GM21423 (cell line): Measurements from ENCODE around the gene FOLR2.
"Not testable (repeated sequence)": the region's sequence is repeated elsewhere in the genome, so short reads cannot be mapped to it uniquely, and the experiment has no call there.

ENCODE experiments used
- ATAC-seq: cut with Tn5 transposase; IDR thresholded peaks from one replicate; pipeline ENCODE4 v1.9.1; 2021; ENCODE audit warnings: mild to moderate bottlenecking, moderate library complexity; ENCODE audit not compliant: unreplicated experiment

The FOLR2 gene

DNA sequence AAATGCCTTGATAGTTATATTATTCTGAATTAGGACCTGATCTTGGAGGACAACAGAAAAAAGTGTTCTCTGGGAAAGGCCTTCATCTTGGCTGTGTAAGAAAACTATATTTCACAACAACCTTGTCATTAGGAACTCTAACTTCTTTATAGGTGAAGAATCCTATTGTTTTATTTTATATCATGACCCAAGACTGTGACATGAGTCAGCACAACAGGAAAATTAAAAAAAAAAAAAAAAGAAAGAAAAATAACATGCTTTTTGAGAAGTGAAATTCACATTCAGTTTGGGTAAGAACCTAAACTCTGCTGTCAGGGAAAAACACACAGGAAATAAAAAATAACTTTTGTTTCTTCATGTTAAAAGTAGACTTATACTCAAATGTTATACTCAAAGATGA is 11.7 kb upstream of the FOLR2 start:
- no peak for ATAC-seq

DNA sequence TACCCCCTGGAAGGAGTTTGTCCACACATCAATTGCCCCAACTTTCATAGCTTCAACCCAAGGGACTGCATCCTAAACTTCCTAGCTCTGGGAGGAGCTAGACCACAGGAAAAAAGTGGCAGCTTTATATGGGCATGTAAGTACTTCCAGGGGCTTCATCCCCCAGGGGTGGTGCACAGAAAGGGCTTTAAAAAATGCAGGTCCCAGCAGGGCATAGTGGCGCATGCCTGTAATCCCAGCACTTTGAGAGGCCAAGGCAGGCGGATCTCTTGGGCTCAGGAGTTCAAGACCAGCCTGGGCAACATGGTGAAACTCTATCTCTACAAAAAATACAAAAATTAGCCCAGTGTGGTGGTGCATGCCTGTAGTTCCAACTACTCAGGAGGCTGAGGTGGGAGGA is 9.8 kb upstream of the FOLR2 start:
- ATAC-seq, result not testable (repeated sequence)

DNA sequence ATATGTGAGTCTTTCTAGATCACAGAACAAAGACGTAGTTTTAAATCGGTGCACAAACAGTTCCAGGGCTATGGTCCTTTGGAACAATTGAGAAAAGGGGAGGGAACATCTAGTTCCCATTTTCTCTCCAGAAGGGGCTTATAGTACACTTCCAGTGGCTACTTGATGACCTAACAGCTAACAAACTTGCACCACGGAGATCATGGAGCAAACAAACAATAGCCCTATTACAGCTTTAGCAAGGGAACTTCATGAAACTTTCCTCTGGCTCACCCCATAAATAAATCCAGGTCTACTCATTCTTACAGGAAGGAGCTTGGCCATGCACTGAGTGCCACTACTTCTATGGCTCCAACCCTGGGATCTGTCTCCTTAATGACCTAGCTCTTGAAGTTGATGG is 8.3 kb upstream of the FOLR2 start:
- ATAC-seq, result no peak

DNA sequence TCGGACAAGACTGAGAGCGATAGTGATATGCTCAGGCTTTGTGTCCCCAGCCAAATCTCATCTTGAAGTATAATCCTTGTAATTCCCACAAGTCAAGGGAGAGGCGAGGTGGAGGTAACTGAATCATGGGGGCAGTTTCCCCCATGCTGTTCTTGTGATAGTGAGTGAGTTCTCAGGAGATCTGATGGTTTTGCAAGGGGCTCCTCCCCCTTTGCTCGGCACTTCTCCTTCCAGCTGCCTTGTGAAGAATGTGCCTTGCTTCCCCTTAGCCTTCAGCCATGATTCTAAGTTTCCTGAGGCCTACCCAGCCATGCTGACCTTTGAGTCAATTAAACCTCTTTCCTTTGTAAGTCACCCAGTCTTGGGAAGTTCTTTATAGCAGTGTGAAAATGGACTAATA is 7.5 kb upstream of the FOLR2 start:
- ATAC-seq, result no peak

DNA sequence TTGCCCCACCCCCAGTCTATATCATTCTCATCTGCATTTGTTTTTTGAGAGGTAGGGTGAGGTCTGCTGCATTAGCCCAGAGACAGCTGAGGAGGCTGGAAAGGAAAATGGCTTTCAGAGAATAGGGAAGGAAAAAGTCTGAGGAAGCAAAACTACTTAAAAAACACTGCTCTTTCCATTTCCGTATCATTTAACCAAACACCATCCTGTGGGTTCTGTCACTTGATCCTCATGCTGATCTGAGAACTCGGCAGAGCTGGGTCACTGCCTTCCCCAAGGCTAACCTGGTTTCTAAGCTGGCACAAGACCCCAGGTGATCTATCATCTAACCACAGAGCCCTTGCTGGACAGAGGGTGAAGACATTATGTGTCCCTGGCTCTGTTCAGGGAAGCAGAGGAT is 1.2 kb downstream of the FOLR2 start:
- no peak for ATAC-seq

DNA sequence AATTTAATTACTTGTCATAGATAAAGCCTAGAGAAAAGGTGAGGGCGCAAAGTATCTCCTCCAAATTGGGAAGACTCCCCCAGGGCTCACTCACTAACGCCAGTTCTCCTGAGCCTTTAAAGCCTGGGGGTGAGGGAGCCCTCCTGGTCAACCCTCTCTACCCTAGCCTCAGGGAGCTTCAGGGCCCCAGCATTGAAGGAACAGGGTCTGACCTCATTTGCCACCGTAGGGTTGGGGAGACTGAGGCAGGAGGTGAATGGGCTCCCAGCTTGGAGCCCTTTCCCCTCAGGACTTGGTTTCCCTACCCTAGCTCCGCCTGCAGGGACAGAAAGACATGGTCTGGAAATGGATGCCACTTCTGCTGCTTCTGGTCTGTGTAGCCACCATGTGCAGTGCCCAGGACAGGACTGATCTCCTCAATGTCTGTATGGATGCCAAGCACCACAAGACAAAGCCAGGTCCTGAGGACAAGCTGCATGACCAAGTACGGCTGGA is 1.7 kb downstream of the FOLR2 start:
- no peak for ATAC-seq

DNA sequence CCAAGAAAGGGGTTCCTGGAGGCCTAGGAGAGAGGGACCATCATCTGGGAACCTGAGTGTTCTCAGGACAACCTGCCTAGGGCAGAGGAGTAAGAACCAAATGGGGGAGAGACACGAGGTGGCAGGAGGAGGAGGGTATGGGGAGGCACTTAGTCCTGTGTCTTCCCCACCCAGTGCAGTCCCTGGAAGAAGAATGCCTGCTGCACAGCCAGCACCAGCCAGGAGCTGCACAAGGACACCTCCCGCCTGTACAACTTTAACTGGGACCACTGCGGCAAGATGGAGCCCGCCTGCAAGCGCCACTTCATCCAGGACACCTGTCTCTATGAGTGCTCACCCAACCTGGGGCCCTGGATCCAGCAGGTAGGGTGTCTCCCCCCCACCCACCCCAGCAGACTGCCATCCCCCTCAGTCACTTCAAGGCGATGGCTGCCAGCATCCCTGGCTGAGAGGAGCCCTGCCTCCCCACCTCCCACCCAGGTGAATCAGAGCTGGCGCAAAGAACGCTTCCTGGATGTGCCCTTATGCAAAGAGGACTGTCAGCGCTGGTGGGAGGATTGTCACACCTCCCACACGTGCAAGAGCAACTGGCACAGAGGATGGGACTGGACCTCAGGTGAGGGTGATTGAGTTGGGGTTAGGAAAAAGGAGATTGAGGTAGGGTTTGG is 4.2 kb downstream of the FOLR2 start:
- ATAC-seq, result no peak

DNA sequence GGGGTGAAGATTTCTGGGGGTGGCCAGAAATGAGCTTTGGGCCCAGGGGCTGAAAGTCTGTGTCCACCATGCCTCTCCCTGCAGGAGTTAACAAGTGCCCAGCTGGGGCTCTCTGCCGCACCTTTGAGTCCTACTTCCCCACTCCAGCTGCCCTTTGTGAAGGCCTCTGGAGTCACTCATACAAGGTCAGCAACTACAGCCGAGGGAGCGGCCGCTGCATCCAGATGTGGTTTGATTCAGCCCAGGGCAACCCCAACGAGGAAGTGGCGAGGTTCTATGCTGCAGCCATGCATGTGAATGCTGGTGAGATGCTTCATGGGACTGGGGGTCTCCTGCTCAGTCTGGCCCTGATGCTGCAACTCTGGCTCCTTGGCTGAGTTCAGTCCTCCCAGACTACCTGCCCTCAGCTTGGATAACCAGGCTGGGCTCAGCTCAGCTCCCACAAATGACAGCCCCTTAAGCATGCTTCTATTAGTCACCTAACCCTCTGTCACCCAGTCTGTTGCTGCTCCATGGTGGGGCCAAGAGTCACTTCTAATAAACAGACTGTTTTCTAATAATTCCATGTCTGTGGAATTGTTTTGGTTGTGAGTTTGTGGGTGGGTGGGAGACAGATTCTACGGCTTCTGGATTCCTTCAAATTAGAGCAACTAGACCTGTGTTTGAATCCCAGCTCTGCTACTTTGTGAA is 4.9 kb downstream of the FOLR2 start:
- no peak for ATAC-seq

DNA sequence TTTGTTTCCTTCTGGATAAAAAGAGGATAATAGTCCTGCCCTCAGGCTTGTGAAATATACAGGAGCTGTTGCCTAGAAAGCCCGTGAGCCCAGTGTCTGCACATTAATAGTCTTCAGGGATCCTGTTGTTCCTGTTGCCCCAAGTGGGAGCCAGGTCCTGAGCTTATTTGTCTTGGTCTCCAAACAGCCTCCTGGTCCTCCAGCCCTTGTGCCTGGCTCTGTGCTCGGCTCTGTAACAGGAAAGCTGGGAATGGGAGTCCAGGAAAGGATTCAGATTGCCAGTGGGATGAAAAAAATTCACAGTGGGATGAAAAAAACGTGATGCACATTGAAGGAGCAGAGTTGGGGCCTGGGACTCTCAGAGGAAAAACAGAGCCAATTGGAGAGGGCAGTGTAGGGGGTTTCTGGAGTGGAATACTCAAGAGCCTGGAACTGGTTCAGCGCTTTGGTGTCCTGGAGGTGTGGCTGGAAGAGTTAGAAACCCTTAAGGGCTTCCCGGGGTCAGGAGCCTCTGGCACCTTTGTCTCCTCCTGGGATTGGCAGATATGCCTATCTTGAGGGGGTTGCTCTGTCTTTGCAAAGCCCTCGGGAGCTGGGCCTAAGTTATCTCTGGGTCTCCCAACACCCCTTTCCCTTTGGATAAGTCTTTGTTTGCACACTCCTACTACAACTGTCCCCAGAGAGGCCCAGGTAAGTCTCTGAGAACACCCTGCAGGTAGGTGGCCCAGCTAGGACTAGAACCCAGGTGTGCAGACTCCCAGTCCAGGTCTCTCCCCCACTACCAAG is 5.7 kb downstream of the FOLR2 start:
- no peak for ATAC-seq

DNA sequence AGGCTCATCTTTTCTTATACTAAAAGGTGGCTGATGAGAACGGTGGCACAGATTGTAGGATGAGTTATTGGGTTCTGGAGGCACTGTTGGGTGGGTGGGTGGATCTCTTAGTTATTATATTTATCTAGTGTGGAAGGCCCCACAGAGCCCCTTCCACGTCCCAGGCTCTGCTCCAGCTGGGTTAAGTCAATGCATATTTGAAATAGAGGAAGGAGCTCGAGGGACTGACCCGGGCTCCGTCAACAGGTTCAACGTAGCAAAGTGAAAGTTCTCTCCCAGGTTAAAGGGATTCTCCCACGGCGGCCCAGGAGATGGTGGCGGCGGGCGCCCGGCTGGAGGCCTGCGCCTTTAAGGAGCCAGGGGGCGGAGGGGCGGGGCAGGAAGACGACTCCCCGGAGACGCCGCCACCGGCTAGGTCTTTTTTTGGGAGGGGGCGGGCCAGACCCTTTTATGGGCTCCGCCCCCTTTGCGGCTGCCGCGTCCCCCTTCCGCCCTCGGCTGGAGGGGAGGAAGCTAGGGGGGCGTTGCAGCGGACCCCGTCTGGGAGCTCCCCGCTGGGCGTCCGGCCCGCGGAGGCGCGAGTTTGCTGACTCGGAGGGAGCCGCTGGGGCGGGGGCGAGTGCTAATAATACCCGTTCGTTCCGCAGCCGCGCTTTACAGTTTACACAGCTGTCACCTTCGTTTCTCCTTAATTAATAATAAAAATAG is 6.5 kb downstream of the FOLR2 start:
- peak; percentile 70 for ATAC-seq

DNA sequence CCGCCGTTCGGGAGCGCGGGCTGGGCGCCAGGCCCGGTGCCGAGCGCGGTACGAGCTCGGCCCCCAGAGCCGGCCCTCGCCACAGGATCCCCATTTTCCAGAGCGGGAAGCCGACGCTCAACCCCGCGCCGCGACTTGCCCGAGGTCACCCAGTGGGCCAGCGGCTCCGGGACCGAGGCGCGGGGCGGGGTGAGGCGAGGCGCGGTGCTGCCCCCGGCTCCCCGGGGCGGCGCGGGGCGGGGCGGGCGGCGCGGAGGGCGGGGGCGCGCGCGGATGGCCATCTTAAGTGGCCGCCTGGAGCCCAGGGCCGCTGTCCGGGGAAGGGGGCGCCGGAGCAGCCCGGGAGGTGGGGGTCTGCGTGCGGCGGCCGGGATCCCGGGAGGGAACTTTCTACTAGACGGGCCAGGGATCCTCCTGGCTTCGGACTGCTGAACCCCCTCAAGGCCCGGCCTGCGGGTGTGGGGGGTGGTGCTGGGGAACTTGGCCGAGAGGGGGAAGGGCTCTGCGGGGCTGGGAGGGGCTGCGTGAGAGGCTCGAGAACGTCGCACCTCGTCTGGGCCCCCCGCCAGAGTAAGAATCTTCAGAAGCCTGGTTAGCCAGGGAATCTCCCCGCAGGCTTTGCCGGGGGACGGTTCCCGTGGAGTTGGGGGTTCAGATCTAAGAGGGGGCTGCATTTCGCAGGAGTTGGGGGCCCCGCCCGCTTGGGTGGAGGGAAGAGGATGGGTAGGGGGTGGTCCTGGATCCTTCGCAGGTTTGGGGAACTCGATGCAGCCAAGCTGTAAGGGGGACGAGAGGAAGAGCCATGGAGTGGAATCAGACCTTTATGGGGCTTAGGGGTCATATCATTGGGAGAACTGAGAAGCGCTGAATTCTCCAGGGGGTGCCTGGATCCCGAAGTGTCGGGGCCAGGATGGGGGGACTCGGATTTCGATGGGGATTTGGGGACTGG is 7.3 kb downstream of the FOLR2 start:
- ATAC-seq, result peak; percentile 39

DNA sequence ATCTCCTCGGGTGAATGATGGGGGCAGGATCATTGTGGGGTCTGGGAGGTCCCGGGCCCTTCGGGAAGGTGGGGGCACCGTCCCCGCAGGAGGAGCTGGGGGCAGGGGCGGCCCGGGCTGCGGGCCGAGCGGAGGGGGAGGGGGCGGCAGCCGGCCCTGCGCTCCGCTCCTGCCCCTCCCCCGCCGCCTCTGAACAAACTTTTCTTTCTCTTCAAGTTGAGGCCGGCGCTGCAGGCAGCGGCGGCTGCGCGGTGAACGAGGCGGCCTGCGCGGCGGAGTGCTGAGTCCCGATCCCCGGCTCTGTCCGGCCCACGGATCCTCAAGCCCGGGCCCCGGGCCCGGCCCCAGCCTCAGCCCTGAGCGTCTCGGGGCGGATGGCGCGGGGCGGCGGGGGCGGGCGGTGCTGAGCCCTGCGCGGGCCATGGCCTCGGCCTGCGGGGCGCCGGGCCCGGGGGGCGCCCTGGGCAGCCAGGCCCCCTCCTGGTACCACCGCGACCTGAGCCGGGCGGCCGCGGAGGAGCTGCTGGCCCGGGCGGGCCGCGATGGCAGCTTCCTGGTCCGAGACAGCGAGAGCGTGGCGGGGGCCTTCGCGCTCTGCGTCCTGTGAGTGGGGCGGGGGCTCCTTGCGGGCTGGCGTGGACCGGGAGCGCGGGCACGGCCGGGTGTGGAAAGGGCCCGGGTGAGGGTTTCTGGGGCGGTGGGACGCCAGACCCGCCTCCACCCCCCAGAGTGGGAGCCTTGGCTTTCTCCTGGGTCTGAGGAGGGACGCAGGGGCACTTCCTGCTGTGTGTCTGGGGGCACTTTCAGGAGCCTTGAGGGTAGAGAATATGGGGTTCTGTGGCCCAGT is 8.2 kb downstream of the FOLR2 start, which contains the start of gene INPPL1:
TSS of gene INPPL1 (plus strand) at position 204 of the 847 bp plus-strand sequence. CDS start at position 422, 218 bp downstream.
- no peak for ATAC-seq

DNA sequence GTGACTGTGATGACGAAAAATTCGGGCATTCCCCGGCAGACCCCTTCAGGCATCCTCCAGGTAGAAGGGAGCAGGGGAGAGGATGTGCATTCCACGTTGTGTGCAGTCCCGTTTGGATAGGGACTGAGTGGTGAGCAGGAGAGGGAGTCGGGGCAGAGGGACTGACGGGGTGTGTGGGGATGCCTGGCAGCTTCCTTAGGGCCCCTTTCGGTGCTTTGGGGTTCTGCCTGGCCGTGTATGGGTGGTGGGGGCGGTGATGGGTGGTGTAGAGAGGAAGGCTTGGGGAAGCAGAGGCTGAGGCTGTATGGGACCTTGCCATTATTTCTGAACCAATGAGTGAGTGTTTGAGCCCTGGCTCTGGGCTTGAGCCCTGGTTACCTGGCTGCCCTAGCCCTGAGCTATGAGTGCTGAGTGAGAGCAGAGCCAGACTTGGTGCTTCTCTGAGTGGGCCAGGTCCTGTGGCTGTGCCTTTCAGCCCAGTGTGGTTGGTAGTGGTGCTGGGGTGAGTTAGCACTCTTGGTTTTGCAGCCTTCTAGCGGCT is 8.9 kb downstream of the FOLR2 start:
- no peak for ATAC-seq

DNA sequence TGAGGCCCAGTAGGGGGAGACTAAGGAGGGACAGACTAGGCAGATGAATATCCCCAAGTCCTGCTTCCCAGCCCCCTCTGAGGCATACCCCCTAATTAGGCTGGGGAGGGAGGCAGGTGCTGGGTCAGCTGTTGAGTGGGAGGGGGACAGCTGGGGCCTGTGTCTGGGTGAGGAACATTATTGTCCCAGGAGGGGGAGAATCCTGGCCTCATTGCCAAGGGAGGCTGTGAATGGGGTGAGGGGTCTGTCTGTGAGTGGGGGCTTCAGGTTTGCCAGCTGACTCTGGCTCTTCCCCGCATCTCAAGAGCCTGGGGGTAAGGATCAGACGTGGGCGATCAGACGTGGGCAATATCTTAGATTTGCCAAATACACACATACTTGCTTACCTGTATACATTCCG is 10.1 kb downstream of the FOLR2 start:
- no peak for ATAC-seq

DNA sequence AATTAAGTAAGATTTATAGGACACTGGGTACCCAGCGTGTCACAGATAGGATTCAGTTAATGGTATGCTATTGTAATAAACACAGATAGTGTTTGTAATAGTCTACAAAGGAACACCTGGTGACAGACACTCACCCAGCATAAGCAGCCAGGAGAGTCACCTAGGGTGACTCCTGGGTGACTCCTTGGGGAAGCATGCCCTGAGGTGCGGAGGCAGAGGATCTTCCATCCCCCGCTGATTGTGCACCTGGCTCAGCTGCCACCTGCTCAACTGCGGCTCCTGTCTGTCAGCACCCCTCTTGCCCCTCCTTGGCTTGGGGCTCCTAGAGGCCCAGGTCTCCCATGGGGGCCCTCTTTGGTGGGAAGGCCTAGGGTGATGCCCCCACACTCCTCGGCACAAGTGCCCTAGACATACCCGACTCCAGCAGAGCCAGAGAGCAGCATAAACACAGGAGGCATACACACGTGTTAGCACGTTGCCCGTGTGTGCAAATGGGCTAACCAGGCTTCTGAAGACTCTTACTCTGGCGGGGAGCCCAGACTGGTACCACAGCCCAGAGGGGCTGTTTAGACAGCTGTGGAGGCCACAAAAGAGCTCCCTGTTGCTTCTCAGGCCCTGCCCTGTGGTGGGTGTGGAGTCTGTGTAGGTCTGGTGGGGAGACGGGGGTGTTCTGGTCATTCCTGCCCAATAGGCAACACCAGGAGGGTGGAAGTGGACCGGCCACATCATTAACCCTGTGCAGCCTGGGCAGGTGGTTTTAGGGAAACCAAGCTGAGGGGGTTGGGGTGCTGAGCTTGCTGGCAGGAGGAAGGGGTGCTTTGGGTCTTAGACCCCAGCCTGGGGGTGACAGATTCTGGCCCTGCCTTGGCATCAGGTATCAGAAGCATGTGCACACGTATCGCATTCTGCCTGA is 11.0 kb downstream of the FOLR2 start:
- ATAC-seq, result no peak

DNA sequence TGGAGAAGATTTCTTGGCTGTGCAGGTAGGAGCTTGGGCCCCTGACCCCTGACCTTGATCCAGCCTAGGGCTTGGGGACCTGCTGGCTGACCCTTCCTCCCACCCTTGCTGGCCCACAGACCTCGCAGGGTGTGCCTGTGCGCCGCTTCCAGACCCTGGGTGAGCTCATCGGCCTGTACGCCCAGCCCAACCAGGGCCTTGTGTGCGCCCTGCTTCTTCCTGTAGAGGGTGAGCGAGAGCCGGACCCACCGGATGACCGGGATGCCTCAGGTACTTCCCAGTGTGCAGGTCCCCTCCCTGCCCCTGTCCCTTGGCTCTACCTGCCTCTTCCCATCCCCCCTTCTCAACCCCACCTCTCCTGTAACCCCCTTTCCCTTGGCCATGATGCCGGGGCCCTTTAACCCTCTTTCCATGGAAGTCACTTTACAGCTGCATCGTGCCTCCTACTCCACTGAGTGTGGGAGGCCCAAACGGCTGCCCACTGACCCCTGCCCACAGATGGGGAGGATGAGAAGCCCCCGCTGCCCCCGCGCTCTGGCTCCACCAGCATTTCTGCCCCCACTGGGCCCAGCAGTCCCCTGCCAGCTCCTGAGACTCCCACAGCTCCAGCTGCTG is 11.7 kb downstream of the FOLR2 start:
- no peak for ATAC-seq

DNA sequence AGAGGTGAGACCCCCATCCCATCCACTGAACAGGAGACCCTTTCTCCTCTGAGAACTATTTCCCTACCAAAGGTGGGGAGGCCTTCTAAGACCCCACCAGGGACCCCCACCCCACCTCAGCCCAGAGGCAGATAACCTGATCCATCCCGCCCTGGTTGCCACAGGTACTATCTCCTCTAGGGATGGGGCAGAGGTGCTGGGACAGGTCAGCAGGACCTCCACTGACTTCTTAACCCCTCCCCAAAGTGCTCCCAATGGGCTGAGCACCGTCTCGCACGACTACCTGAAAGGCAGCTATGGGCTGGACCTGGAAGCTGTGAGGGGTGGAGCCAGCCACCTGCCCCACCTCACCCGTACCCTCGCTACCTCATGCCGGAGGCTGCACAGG is 12.2 kb downstream of the FOLR2 start:
- ATAC-seq, result no peak
